Common myeloid progenitor, CD34-positive (primary cell): ENCODE results near the gene ADAMTS7.
"Not testable (repeated sequence)": the region's sequence is repeated elsewhere in the genome, so short reads cannot be mapped to it uniquely, and the experiment has no call there.

Experiments used
- CTCF ChIA-PET: fragments of 350-600 bp; sonication (Branson Sonifier 250); formaldehyde crosslinking; loops from one replicate; lab custom pipeline; 2021; ENCODE audit warnings: antibody characterized with exemption; lab: Charles Lee
- POLR2A ChIA-PET: fragments of 350-600 bp; sonication (Branson Sonifier 250); formaldehyde crosslinking; loops from one replicate; lab custom pipeline; 2021; ENCODE audit warnings: antibody characterized with exemption; lab: Charles Lee
- DNase-seq, 3 donors: peaks; one replicate each; pipeline versions ENCODE4 v3.0.0 to v3.0.0-alpha.2; 2013
- H3K27ac ChIP-seq, 2 experiments: 1 replicate in 1 of 2; 2 replicates in 1 of 2; pipeline ENCODE4 v1.7.0; 2013; ENCODE audit warnings: inconsistent platforms in 2 of 2, low read length in 2 of 2, mild to moderate bottlenecking in 2 of 2, low read depth in 1 of 2, moderate library complexity in 1 of 2; ENCODE audit not compliant: severe bottlenecking in 2 of 2, insufficient read depth in 1 of 2, poor library complexity in 1 of 2
- H3K27me3 ChIP-seq, 5 experiments: replicated peaks in 2 of 5; 1 replicate in 3 of 5; 2 replicates in 2 of 5; pipeline versions ENCODE4 v1.6.1 to v1.7.0; 2013; ENCODE audit warnings: low read length in 4 of 5, mild to moderate bottlenecking in 2 of 5, moderate library complexity in 2 of 5, inconsistent platforms in 1 of 5; ENCODE audit not compliant: insufficient read depth in 5 of 5, control insufficient read depth in 4 of 5
- H3K36me3 ChIP-seq, 4 experiments: 1 replicate in 2 of 4; 2 replicates in 2 of 4; pipeline versions ENCODE4 v1.6.1 to v1.7.0; 2013; ENCODE audit warnings: low read length in 3 of 4, control low read depth in 1 of 4, mild to moderate bottlenecking in 1 of 4; ENCODE audit not compliant: control insufficient read depth in 4 of 4, insufficient read depth in 4 of 4
- H3K4me1 ChIP-seq, 4 experiments: 1 replicate in 3 of 4; 2 replicates in 1 of 4; pipeline versions ENCODE4 v1.6.1 to v1.7.1; 2013; ENCODE audit warnings: low read length in 3 of 4, mild to moderate bottlenecking in 3 of 4, control low read depth in 1 of 4, inconsistent platforms in 1 of 4, moderate library complexity in 1 of 4; ENCODE audit not compliant: control insufficient read depth in 4 of 4, insufficient read depth in 4 of 4; ENCODE audit errors: control extremely low read depth in 1 of 4
- H3K4me3 ChIP-seq, 7 experiments: 1 replicate in 4 of 7; 2 replicates in 3 of 7; pipeline versions ENCODE4 v1.5.1 to v1.7.0; 2013; ENCODE audit warnings: mild to moderate bottlenecking in 7 of 7, low read length in 6 of 7, moderate library complexity in 6 of 7, inconsistent platforms in 2 of 7, low read depth in 2 of 7, control low read depth in 1 of 7; ENCODE audit not compliant: insufficient read depth in 4 of 7, control insufficient read depth in 1 of 7; ENCODE audit errors: extremely low read depth in 1 of 7
- H3K9me3 ChIP-seq, 5 experiments: 1 replicate in 4 of 5; 2 replicates in 1 of 5; pipeline versions ENCODE4 v1.6.1 to v1.7.1; 2013; ENCODE audit warnings: low read length in 4 of 5, mild to moderate bottlenecking in 2 of 5, inconsistent platforms in 1 of 5, low read depth in 1 of 5, moderate library complexity in 1 of 5; ENCODE audit not compliant: control insufficient read depth in 4 of 5, insufficient read depth in 2 of 5; ENCODE audit errors: control extremely low read depth in 1 of 5
- WGBS: methylation state at CpG from one replicate; pipeline ENCODE4 v1.1.5; 2013; ENCODE audit not compliant: insufficient coverage; 5-methylcytosine and 5-hydroxymethylcytosine counted together

ADAMTS7 gene

DNA sequence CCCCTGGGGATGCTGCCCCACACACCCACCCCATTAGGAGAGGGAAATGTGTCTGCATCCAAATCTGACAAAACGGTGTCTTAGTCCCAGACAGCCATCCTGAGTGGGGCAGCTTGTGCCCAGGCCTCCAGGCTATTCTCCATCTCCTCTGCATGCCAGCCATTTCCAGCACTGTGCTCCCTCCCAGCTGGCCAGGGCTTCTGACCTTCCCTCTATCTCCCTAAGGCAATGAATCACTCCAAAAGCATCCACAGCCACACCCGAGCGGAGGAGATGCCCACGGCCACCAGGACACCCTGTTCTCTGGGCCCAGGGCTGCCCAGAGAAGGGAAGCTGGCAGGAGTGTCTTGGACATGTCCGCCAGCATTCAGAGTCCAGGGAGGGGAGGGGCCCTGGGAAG lies 12.9 kb downstream of the ADAMTS7 start:
- H3K27me3 ChIP-seq, DNase-seq, H3K9me3 ChIP-seq, H3K36me3 ChIP-seq, H3K27ac ChIP-seq, H3K4me3 ChIP-seq, H3K4me1 ChIP-seq, POLR2A ChIA-PET: not testable (repeated sequence)
- CTCF ChIA-PET = interaction anchor here (1.3 kb wide), 1 partner anchor 10 kb away, joined by 3 read pairs; no protein-coding TSS in a partner anchor
- 91% methylated on average over 4 of the region's 5 CpGs for WGBS

- Histone ChIP-seq H3K36me3 (no peaks in the 10 kb centered on the region), H3K27me3 (no peaks in the 10 kb centered on the region), H3K4me3 (no peak overlapping the region), H3K9me3 (no peaks in the 10 kb centered on the region), H3K4me1 (no peaks in the 10 kb centered on the region), H3K27ac (no peak overlapping the region)
- WGBS = 100% methylated on average over 8 of the region's 13 CpGs
- ChIA-PET POLR2A (no interaction called here), CTCF (interaction anchor here (1.3 kb wide), 1 partner anchor 11 kb away, joined by 3 read pairs; no protein-coding TSS in a partner anchor)
- no peak for DNase-seq
Measured at GRCh38 chr15:78797951-78798350, 13.3 kb downstream of the ADAMTS7 start.

DNA sequence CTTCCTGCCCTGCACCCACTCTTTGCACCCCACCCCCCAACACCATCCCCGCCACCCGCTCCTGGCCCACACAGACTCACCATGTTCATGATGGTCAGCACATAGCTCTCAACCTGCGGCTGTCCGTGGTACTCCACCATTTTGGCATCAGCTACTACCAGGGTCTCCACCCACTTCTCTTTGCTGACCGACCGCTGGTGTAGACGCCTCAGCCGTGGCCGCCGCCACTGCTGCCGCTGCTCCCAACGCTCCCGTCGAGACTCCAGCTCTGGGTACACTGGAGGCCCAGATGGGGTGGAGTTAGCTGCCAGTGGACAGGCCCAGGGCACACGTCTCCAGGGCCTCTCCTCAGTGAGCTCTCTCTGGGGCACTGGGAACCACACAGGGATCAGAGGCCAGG lies 14.8 kb downstream of the ADAMTS7 start:
- POLR2A ChIA-PET = no interaction called here
- H3K27me3 ChIP-seq = no peaks in the 10 kb centered on the region
- CTCF ChIA-PET = no interaction called here
- H3K27ac ChIP-seq = no peak overlapping the region
- DNase-seq = no peak
- WGBS = 96% methylated on average over 15 of the region's 15 CpGs
- no peaks in the 10 kb centered on the region for H3K9me3 ChIP-seq
- no peaks in the 10 kb centered on the region for H3K4me1 ChIP-seq
- no peak overlapping the region for H3K4me3 ChIP-seq
- H3K36me3 ChIP-seq = no peaks in the 10 kb centered on the region

DNA sequence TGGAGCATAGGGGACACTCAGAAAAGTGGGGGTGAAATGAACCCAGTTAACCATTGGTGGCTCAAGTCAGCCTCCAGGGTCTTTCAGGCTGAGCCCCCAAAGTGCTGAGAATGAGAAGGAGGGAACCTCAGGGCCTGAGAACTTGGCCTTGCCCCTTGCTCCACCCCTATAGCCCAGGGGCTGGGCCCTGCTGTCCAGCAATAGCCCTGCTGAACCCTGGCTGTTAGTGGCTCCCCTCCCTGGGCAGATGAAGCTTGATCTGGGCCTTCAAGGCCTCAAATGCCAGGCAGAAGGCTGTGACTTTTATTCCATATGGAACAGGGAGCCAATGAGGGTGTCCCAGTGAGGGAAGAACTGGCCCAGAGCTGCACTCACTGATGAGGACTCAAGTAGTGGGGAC lies 16.2 kb downstream of the ADAMTS7 start:
- POLR2A ChIA-PET = no interaction called here
- Histone ChIP-seq H3K27ac (no peak overlapping the region), H3K27me3 (no peaks in the 10 kb centered on the region), H3K4me3 (no peak overlapping the region), H3K4me1 (no peaks in the 10 kb centered on the region), H3K9me3 (no peaks in the 10 kb centered on the region), H3K36me3 (no peaks in the 10 kb centered on the region)
- CTCF ChIA-PET = no interaction called here
- DNase-seq = no peak

GRCh38 chr15:78794446-78794845 lies 16.8 kb downstream of the ADAMTS7 start:
- H3K4me1 ChIP-seq, DNase-seq, H3K9me3 ChIP-seq, H3K4me3 ChIP-seq, H3K36me3 ChIP-seq, CTCF ChIA-PET, POLR2A ChIA-PET, H3K27ac ChIP-seq, H3K27me3 ChIP-seq: not testable (repeated sequence)
- WGBS = 100% methylated on average over 1 of the region's 4 CpGs

- Histone ChIP-seq H3K27ac (no peak overlapping the region), H3K36me3 (no peaks in the 10 kb centered on the region), H3K4me3 (no peak overlapping the region), H3K27me3 (no peaks in the 10 kb centered on the region), H3K4me1 (peaks cover 0 to 2% (median 0%) of the 10 kb centered on the region in 4 experiments), H3K9me3 (no peaks in the 10 kb centered on the region)
- CTCF ChIA-PET = no interaction called here
- POLR2A ChIA-PET = no interaction called here
- no peak for DNase-seq
- 100% methylated on average over 3 of the region's 4 CpGs for WGBS
Measured at GRCh38 chr15:78791357-78791756, 19.9 kb downstream of the ADAMTS7 start.

- Histone ChIP-seq H3K36me3 (no peaks in the 10 kb centered on the region), H3K27me3 (no peaks in the 10 kb centered on the region), H3K4me3 (no peak overlapping the region), H3K9me3 (no peaks in the 10 kb centered on the region), H3K27ac (no peak overlapping the region), H3K4me1 (peaks cover 0 to 6% (median 0%) of the 10 kb centered on the region in 4 experiments)
- WGBS = 83% methylated on average over 1 of the region's 4 CpGs
- DNase-seq = peak in 2 of 3 donors; percentile 34 to 59
- ChIA-PET CTCF (no interaction called here), POLR2A (no interaction called here)
Measured at GRCh38 chr15:78790027-78790426, 21.2 kb downstream of the ADAMTS7 start.
